GM18526 (cell line): ENCODE data around the gene UNKL.

ENCODE experiments used
- POLR2A ChIP-seq: IDR thresholded peaks from 3 replicates; pipeline ENCODE4 v1.6.1; 2011; ENCODE audit not compliant: insufficient read length; ENCODE audit errors: extremely low read depth

UNKL gene

DNA sequence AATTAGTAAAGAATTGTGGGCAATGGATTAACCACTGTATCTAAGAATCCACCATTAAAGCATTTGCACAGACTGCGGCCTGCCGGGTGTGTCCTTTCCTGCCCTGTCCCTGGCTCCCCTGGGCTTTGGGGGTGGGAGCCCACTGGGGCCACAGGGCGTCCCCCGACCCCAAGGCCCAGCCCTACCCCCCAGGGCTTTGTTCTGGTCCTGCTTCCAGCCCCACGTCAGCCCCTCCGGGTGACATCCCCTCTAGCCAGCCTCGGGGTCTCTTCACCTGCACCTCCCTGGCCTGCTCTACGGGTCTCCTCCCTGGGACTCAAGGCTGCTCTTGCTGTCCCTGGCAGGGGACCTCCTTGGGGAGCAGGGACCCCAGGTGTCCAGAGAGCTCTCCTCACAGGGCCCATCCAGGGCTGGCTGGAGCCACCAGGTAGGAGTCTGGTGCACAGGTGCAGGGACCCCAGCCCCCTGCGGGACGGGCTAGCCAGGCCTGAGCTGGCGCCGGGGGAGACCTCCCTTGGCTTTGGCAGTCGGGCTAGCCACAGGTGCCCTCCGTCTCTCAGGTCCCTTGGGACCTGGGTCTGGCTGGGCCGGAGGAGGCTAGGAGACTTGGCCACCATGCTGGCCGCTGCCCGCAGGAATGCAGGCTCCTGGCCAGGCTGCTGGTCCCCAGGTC lies 87.4 kb downstream of the UNKL start:
- no peak for TF ChIP-seq POLR2A

DNA sequence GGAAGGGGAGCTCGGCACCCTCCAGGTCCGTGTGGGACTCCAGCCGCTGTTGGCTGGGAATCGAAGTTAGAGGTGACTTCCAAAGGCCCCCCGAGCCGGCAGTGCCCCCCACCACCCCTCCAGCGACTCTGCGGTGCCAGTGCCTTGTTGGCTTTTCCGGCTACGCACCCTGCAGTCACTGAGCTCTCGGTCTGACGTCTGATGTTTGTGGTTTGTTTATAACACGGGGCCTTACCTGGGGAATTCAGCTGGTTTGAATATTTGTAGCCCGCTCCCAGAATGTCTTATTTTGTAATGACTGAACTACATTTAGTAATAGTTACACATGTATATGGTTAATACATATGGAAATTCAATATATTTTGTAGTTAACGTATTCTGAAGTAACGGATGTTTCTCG lies 88.1 kb downstream of the UNKL start:
- no peak for TF ChIP-seq POLR2A

DNA sequence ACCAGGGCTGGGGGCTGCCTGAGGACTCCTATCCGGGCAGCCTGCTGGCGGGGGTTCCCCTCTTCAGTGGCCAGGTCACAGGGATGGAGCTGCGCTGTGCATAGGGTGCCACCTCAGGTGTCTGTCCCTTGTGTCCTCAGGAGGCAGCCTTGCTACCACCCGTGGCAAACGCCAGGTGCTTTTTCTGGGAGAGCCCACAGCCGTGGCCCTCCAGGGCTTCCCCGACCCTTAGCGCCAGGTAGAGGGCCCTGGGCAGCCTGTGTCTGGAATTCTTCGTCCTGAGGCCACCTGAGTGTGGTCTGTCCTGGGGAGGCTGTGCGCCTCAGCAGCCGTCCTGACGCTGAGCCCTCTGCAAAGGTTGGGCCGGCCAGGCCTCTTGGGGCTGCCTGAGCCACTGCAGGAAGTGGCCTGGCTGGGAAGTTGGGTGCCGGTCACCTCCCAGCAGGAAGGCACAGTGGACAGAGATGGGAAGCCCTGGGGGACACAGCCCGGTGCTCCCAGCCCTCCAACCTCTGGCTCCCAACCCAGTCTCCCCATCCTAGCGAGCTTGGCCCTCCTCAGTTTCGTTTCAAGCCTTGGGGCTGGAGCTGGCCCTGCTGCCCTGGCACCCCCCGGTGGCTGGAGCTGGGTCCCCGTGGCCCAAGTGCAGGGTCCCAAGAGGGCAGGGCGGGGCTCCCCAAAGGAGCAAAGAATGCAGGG lies 88.7 kb downstream of the UNKL start:
- TF ChIP-seq POLR2A: no peak

DNA sequence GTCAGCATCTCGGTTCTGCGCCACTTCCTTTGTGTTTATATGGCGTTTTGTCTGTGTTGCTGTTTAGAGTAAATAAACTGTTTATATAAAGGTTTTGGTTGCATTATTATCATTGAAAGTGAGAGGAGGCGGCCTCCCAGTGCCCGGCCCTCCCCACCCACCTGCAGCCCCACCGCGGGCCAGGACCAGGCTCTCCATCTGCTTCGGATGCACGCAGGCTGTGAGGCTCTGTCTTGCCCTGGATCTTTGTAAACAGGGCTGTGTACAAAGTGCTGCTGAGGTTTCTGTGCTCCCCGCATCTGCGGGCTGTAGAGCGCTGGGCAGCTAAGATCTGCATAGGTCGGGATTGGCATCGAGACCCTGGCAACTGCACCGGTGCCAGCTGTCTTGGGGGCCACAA lies 89.2 kb downstream of the UNKL start:
- TF ChIP-seq POLR2A: no peak

DNA sequence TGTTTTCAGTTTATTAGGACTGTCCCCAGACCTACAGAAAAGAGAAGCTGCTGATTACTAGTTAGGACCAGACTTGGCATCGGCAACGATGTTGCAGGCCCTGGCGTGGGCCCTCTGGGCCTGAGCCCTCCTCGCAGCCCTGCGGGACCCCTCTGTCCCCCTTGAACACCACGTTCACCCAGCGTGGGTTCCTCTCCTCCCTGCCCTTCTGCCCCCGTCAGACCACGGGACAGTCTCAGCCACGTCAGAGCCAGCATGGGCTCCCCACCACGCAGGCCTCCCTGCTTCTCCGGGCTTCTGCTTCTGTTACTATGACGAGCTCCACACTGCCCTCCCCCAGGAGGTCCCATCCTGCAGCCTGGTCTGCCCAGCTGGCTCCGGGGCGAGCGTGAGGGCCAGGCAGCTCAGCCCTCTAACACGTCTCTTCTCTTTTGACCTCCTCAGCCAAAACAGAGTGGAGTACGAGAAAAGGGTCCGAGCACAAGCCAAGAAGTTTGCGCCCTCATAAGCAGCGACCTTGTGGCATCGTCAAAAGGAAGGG lies 90.1 kb downstream of the UNKL start:
- TF ChIP-seq POLR2A: no peak

DNA sequence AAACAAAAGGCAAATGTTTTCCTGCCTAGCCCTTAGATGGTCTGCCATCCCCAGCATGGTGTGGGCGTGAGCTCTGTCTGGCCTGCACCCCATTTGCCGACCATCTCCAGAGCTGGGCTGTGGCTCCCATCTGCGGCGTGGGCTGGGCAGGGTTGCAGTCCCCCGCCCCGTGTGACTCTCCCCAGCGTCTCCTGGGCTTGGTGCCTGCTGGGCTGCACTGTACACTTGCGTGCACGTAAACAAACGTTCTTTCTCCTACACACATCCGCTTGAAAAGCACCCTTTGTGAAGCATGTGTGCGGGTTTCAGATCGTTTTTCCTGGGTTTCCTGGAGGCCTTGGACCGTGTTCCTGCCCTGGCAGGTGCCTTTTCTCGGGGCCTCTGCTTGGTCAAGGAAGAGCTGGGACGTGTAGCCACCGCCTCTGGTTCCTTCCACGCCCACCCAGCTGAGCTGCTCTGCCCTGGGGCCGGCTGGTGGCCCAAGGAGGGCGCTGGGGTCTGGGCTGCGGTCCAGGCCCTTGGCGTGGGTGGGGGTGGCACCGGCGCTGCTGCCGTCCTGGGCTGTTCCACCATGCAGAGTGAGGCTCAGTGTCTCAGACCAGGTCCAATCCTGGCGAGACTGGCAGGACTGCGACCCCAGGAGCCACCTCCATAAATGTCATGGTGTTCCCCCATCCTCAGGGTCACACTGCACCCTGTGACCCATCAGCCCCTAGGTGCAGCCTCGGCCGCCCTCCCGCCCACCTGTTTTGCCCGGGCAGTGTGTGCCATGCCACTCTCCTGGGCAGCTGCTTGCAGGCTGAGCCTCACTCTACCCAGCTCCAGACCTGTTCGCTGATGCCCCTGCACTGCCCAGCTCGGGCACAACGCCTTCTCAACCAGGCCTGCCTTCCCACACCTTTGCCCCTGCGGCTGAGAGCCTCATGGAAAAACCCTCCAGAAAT lies 90.9 kb downstream of the UNKL start:
- TF ChIP-seq POLR2A: no peak

DNA sequence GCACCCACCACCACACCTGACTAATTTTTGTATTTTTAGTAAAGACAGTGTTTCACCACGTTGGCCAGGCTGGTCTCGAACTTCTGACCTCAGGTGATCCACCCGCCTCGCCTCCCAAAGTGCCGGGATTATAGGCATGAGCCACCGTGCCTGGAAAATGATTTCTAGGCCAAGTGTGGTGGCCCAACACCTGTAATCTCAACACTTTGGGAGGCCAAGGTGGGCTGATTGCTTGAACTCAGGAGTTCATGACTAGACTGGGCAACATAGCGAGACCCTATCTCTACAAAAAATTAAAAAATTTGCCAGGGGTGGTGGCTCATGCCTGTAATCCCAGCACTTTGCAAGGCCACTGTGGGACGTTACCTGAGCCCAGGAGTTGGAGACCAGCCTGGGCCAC lies 92.1 kb downstream of the UNKL start:
- TF ChIP-seq POLR2A: no peak

DNA sequence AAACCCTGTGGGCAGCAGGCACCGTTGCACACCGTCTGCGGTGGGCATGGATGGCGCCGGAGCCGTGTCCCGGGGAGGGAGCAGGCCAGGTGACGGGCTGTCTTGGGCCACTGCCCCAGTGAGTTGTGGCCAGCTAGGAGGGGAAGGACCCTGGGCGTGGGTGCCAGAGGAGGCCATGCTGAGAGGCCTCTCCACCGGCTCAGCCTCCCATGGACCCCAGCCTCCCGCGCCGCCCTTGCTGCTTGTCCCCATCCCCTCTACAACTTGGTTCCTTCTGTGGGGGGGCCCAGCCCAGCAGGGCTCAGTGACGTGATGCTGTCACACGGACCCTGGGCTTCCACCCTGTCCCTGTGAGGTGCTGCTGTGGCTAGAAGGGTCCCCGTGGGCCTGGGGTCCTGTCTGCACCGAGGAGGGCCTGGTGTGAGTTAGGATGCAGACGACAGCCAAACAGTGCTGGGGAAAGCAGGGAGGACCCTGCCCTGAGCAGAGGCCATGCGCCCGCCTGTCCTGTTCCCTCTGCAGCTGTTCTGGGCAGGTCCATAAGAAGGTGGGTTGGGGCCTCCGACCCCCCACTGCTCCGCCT lies 93.8 kb downstream of the UNKL start:
- no peak for TF ChIP-seq POLR2A

DNA sequence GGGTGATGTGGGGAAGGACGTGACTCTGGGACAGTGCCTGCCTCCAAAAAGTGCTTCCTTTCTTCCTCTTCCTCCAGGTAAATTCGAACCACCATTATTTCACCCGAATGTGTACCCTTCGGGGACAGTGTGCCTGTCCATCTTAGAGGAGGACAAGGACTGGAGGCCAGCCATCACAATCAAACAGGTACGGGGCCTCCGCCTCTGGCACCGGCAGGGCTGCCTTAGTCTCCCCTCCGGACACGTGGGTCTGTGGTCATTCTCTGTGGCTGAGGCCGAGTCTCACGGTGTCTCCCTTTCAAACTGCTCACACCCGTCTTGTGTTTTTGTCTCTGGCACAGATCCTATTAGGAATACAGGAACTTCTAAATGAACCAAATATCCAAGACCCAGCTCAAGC lies 94.4 kb downstream of the UNKL start:
- TF ChIP-seq POLR2A: no peak

DNA sequence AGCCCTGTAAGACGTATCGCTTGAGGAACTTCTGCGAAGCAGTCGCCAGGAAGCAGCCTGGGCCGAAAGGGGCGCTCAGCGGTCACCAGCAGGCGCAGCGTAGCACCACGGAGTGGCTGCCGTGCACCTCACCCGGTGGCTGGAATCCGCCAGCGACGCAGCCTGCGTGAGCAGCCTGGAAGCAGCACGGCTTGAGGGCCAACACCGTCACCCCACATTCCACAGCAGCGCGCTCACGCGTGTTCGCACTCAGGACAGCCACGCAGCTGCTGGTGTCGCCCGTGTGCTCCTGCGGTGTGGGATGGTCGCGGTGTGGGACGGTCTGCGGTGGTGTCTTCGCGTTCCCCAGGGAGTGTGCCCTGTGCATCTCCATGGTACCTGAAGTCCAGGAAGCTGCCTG lies 95.5 kb downstream of the UNKL start:
- TF ChIP-seq POLR2A: no peak

DNA sequence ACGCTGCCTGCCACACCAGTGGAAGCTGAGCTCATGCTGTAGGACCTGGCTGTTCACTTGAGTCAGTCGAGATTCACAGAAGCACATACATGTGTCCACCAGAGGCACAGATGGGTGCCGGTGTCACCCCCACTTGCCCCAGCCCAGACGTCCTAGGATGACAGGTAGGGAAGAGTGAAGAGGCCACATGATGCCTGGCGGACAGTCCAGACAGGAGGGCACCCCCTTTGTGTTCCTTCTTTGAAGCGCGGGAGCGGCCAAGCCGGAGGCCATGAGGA lies 96.3 kb downstream of the UNKL start:
- no peak for TF ChIP-seq POLR2A

DNA sequence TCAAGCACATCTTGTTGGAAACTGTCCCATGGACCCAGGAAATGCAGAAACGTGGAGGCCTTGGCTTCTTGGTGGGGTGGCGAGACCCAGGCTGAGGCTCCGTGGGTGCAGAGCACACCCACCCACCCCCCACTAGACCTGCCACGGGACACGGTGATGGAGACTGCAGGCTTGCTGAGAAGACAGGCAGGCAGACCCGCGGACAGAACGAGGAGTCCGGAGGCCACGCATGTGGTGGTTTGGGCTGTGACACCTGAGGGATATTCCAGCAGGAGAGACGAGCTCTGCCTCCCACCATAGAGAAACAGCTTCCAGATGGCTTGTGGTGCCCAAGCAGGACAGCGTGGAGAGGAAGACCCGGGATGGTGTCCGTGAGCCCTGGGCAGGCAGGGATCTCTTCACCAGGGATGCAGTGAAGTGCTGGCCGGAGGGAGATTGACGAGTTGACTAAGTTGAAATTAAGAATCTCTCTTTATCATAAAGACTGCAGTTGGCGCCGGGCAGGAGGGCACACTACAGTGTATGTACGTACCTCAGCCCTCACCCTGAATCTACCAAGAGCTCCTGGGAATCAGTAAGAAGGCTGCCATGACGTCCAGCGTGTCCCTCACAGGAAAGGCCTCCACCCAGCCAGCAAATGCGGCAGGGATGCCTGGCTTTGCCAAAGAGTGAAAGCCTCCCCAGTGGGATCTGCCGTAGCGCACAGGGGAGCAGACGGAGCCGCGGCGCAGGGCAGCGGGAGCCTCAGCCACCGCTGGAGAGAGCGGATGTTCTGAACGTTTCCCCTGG lies 96.8 kb downstream of the UNKL start:
- TF ChIP-seq POLR2A: no peak

DNA sequence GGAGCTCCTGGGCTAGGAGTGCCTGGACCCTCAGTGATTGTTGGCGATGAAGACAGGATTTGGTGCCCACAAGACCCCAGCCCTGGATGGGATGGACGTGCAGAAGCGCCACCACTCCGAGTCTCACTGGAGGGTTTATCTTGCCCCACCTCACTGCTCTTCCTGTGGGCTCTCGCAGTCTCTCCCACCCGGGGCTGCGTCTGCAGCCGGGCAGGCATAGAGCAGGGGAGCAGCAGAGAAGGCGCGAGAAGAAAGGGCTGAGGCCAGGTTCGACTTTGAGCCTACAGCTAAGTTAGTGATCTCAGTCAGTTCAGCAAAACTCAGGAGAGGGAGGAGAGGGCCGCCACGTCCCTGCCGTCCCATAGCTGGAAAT lies 98.5 kb downstream of the UNKL start:
- TF ChIP-seq POLR2A: no peak

DNA sequence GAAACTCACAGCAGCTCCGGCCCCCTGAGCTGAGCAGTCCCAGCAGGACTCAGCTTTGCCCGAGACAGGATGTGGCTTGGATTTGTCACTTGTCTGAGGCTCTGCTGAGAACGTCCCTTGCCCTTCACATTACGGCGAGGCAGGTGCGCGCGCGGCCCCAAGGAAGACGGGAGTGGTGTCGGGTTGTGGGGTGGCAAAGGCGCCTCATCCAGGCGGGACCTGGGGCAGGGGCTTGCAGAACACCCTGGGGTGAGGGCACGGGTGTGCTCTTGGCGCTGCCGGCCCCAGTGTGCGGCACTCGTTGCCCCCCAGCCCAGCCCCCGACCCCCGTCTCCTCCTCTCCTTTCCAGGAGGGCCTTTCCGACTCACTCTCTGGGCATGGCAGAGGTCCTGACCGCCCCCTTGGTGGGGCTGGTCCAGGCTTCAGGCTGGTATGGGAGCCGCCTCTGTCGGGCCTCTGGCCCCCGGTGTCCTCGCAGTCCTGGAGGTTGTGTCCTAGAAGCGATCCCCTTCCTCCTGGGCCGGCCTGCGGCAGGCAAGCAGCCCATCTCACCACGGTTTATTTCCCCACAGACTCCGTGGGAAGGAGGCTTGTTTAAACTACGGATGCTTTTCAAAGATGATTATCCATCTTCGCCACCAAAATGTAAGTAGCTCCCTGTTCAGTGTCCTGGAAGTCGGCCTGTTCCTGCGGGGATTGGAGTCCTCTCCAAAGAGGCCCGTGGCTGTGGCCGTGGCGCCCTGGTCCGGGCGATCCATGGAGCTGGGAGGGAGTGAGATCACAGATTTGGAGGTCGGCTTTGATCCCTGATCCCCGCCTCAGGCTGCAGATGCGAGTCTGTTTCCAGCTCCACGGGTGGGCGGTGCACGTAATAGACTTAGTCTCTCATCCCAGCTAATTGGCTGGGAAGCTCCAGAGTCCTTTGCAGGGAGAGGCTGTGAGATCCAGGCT lies 99.1 kb downstream of the UNKL start:
- TF ChIP-seq POLR2A: no peak
